SIG-M5 treated with dmso at 0.1 percent for 504 hours (cell line): ENCODE data around the gene OR51L1.
"Not testable (repeated sequence)": the region's sequence is repeated elsewhere in the genome, so short reads cannot be mapped to it uniquely, and the experiment has no call there.

Experiments used
- DNase-seq: peaks from one replicate; lab custom pipeline; 2025; ENCODE audit not compliant: unreplicated experiment; lab: John Stamatoyannopoulos, UW

OR51L1 gene, protein sequence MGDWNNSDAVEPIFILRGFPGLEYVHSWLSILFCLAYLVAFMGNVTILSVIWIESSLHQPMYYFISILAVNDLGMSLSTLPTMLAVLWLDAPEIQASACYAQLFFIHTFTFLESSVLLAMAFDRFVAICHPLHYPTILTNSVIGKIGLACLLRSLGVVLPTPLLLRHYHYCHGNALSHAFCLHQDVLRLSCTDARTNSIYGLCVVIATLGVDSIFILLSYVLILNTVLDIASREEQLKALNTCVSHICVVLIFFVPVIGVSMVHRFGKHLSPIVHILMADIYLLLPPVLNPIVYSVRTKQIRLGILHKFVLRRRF

GRCh38 chr11:4994551-4994950 is at the start of gene OR51L1:
Gene OR51L1, plus strand, starts transcription at chr11:4994851. Its CDS starts 4,132 bp downstream, at chr11:4998983.
- no peak for DNase-seq

- no peak for DNase-seq
These were observed 47.1 kb upstream of the OR51L1 start, which contains the start of gene OR51A4 for GRCh38 chr11:4947505-4947904. Gene OR51A4, minus strand, starts transcription at chr11:4947605. Its CDS starts 505 bp downstream, at chr11:4947100.

GRCh38 chr11:4955613-4956012 is 39.0 kb upstream of the OR51L1 start, which contains the start of gene OR51A2:
Gene OR51A2, minus strand, starts transcription at chr11:4955713. Its CDS starts 0 bp downstream, at chr11:4955713.
- DNase-seq, result not testable (repeated sequence)

DNA sequence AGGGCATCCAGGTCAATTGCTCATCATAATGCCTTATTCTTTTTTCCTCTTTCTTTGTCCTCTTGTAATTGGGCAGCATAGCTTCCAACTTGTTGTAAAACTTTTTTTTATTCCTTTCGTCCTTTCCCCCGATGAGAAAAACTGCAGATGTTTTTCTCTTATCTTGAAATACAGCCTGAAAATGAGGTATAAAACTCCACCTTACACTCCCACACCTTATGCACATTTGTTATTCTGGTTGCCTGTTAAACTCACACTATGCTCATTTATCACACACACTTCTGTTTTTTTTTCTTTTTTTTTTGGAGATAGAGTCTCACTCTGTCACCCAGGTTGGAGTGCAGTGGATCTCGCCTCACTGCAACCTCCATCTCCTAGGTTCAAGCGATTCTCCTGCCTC is 37.3 kb upstream of the OR51L1 start:
- DNase-seq, result no peak

GRCh38 chr11:4960877-4961276 is 33.8 kb upstream of the OR51L1 start:
- no peak for DNase-seq

DNA sequence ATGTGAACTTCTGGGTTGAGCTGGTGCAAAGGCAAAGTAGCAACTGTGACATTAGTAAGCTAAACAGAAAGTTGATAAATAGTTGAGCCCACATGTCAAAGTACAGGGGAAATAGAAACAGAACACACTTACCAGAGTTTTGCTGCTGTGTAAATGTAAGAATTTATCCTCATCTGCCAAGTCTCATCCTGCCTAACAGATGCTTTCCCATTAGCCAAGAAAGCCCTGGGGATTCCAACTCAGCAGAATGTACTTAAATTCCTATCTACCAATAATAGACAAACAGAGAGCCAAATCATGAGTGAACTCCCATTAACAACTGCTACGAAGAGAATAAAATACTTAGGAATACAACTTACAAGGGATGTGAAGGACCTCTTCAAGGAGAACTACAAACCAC is 31.8 kb upstream of the OR51L1 start:
- DNase-seq, result no peak

GRCh38 chr11:4975436-4975835 is 19.2 kb upstream of the OR51L1 start:
- DNase-seq, result no peak

GRCh38 chr11:4979036-4979435 is 15.6 kb upstream of the OR51L1 start:
- no peak for DNase-seq

- DNase-seq, result no peak
These were observed 12.0 kb upstream of the OR51L1 start for GRCh38 chr11:4982678-4983077.

DNA sequence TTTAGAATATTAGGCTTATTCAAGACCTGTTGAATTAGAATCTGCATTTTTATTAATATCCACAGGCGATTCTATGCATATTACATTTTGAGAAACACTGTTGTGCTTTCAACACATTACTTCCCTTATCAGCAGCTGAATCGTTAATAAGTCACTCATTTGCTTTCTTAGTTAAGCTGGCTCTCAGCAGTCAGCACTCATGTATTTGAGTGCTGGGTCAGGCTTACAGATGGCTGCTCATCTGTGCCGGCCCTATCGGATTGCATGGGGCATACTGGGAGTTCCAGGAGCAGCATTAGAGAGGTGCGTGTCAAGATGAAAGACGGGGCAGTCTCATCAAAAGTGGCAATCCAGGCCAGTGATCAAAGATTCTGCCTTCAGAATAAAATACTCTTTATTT is 10.8 kb upstream of the OR51L1 start:
- no peak for DNase-seq

GRCh38 chr11:4991060-4991459 is 3.6 kb upstream of the OR51L1 start:
- no peak for DNase-seq

GRCh38 chr11:5004424-5005274 is 10.0 kb downstream of the OR51L1 start:
- DNase-seq, result peak; percentile 5

DNA sequence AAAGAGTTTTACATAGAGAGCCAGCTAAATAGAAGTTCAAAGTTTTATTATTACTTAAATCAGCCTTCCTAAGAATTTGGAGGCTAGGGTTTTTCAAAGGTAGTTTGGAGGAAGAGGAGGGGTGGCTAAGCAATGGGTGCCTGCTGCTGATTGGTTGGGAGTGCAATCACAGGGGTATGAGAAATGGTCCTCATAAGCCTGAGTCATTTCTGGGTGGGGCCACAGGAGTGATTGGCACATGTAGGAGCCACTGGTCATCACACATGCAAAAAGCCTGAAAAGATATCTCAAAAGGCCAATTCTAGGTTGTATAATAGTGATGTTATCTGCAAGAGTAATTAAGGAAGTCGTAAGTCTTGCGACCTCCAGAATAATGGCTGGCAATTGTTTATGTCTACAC is 12.9 kb downstream of the OR51L1 start:
- DNase-seq, result no peak

DNA sequence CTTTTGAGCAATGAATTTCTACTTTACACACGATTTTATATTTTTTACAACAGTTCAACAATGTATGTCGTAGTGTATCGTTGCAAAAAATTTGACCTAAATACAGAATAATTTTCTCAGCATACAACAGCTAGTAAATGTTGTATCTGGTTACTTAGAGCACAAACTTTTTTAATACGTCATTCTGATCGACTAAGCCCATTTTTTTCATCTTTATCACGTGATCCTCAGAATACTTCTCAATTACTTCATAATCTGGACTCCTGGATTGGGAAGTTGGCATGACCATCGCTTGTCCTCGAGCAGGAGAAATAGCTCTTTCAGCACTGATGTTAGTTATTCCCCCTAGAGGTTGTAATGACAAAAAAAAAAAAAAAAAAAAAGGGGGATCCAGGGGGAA is 16.6 kb downstream of the OR51L1 start:
- no peak for DNase-seq

DNA sequence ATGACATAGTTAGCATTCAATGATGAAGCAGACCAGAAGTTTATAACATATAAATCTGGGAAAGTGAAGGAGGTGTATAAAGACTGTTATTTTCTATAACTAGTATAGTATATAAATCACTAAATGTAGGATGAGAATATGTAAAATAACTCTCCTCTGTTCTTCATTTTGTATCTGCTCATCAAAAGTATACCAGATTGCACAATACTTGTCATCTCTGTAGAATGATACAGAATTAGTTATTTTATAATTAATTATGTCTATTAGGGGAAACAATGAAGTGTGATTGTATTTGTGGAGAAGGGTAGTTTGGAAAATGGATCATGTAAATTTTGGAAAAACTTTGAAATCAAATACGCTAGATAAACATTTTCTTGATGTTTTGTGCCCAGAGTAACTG is 18.4 kb downstream of the OR51L1 start:
- DNase-seq, result no peak

- DNase-seq, result no peak
These were observed 27.3 kb downstream of the OR51L1 start for GRCh38 chr11:5021996-5022395.

DNA sequence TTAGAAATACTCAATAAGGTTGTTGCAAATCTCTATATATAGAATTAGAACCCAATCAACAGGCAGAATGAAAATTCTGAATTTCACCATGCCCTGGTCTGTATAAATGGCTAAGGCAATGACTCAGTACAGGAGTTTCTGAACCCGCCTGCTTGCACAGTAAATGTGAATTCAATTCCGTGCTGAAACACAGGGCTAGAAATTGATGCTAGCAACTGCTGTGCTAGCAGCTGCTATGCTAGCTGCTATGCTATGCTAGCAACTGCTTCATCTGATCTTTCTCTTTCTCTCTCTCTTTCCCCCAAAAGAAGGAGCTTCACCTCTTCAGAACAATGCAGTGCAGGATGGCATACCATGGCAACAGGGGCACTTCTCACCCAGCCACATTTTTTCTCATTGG is 42.0 kb downstream of the OR51L1 start:
- DNase-seq, result no peak

GRCh38 chr11:5037926-5038325 is 43.3 kb downstream of the OR51L1 start:
- no peak for DNase-seq

DNA sequence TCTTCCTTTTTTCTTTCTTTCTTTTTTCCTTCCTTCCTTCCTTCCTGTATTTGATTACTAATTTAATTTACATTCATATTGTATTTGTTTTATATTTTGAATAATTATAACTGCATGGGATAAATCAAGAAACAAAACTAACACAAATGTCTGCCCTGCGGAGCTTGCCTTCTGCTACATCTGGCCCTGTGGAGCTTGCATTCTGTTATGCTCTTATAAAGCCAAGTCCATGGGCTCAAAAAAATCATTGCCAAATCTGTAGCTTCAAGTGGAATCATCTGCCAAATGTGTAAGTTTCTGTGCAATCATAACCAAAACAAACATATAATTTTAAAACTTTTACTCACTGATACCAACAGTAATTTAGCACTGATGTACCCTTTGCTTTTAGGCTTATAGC is 43.7 kb downstream of the OR51L1 start:
- no peak for DNase-seq

DNA sequence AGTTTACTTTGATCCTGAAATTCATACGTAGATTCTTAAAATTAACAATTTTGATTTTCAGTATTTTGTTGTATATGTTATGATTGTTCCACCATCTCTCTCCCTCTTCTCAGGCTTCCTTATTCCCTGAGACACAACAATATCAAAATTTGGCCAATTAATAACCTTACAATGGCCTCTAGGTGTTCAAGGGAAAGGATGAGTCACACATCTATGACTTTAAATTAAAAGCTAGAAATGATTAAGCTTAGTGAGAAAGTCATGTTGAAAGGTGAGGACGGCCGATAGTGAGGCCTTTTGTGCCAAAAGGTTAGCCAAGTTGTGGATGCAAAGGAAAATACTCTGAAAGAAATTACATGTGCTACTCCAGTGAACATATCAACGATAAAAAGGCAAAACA is 46.2 kb downstream of the OR51L1 start:
- no peak for DNase-seq

GRCh38 chr11:5042091-5042490 is 47.4 kb downstream of the OR51L1 start:
- DNase-seq, result no peak

DNA sequence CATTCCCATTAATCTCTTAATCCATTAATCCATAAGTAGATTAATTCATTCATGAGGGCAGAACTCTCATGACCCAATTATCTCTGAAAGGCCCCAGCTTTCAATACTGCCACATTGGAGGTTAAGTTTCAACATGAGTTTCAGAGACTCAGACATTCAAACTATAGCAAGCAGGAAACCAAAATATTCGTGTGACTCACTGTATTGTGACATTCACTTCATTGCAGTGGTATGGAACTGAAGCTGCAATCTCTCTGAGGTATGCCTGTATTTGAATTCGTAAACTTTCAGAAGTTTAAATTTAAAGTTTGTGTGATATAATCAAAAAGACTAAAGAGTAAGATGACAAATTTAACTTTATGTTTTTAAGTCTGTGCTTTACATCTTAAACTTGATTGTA is 48.7 kb downstream of the OR51L1 start:
- DNase-seq, result peak; percentile 28
